ENCODE data around the gene TDG.

TDG gene

DNA sequence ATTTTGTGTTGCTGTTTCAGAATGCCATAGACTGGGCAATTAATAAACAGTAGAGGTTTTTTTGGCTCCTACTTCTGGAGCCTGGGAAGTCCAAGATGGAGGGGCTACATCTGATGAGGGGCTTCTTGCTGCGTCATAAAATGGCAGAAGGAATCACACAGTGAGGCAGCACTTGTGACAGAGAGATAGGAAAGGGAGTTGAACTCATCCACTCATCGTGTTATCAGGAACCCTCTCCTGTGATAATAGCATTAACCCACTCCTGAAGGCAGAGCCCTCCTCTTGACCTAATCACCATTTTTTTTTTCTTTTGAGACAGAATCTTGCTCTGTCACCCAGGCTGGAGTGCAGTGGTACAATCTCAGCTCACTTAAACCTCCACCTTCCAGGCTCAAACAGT, 9.7 kb downstream of the TDG start:
- no peak for ATAC-seq
- TF ChIP-seq BACH2 (CRISPR knock-in tag; IDR thresholded peaks at IDR 0.05; ENCODE audit: borderline replicate concordance) (no peak), TCF4 (CRISPR knock-in tag; IDR thresholded peaks at IDR 0.05; ENCODE audit: borderline replicate concordance) (no peak), ZC3H10 (CRISPR knock-in tag; IDR thresholded peaks at IDR 0.05) (no peak), CSRNP3 (CRISPR knock-in tag; IDR thresholded peaks at IDR 0.05) (no peak), POU6F1 (CRISPR knock-in tag; IDR thresholded peaks at IDR 0.05; ENCODE audit: borderline replicate concordance, low read depth) (no peak), GLIS3 (CRISPR knock-in tag; IDR thresholded peaks at IDR 0.05) (no peak), TSHZ2 (CRISPR knock-in tag; IDR thresholded peaks at IDR 0.05) (no peak), ZNF70 (CRISPR knock-in tag; IDR thresholded peaks at IDR 0.05) (no peak), RARB (CRISPR knock-in tag; IDR thresholded peaks at IDR 0.05) (no peak), CREB5 (CRISPR knock-in tag; IDR thresholded peaks at IDR 0.05; ENCODE audit: low read depth) (no peak), CSDC2 (CRISPR knock-in tag; IDR thresholded peaks at IDR 0.05) (no peak), ISL1 (CRISPR knock-in tag; IDR thresholded peaks at IDR 0.05) (no peak), ZFP3 (CRISPR knock-in tag; IDR thresholded peaks at IDR 0.05) (no peak), ESRRG (CRISPR knock-in tag; IDR thresholded peaks at IDR 0.05) (no peak), SNAI2 (CRISPR knock-in tag; IDR thresholded peaks at IDR 0.05) (no peak), ZFP30 (CRISPR knock-in tag; IDR thresholded peaks at IDR 0.05) (no peak), OSR1 (CRISPR knock-in tag; IDR thresholded peaks at IDR 0.05) (no peak), ZNF8 (CRISPR knock-in tag; IDR thresholded peaks at IDR 0.05) (no peak)
- TF ChIP-seq, protein P1, sequence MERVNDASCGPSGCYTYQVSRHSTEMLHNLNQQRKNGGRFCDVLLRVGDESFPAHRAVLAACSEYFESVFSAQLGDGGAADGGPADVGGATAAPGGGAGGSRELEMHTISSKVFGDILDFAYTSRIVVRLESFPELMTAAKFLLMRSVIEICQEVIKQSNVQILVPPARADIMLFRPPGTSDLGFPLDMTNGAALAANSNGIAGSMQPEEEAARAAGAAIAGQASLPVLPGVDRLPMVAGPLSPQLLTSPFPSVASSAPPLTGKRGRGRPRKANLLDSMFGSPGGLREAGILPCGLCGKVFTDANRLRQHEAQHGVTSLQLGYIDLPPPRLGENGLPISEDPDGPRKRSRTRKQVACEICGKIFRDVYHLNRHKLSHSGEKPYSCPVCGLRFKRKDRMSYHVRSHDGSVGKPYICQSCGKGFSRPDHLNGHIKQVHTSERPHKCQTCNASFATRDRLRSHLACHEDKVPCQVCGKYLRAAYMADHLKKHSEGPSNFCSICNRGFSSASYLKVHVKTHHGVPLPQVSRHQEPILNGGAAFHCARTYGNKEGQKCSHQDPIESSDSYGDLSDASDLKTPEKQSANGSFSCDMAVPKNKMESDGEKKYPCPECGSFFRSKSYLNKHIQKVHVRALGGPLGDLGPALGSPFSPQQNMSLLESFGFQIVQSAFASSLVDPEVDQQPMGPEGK (CRISPR knock-in tag; IDR thresholded peaks at IDR 0.05; ENCODE audit: borderline replicate concordance): no peak

DNA sequence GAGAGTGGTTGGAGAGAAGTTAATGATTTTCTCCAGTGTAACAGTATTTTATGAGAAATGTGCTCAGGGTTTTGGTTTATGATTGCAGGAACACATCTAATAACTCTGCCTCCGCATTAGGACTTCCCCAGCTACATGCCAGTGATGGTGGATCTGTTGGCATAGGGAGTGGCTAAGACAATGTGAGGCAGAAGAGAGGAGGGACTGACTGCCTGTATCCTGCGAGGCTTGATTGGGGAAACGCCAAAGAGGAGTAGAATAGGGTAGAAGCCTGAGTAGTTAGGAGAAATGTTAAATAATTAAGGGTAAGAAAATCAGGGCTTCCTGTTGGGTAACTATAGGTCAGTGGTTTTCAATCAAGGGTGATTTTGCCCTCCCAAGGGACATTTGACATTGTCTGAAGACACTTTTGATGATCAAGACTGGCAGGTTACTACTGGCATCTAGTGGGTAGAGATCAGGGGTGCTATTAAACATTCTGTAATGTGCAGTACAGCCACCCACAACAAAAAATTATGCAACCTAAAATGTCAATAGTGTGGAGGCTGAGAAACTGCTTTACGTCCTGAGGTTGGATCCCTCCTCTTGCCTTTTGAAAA, 12.8 kb downstream of the TDG start:
- TF ChIP-seq ZNF565 (CRISPR knock-in tag; conservative IDR thresholded peaks at IDR 0.05; ENCODE audit: low read depth) (no peak), ISL1 (CRISPR knock-in tag; IDR thresholded peaks at IDR 0.05) (no peak), ZNF70 (CRISPR knock-in tag; IDR thresholded peaks at IDR 0.05) (no peak), POU6F1 (CRISPR knock-in tag; IDR thresholded peaks at IDR 0.05; ENCODE audit: borderline replicate concordance, low read depth) (no peak), ESRRG (CRISPR knock-in tag; IDR thresholded peaks at IDR 0.05) (no peak), RARB (CRISPR knock-in tag; IDR thresholded peaks at IDR 0.05) (no peak), TSHZ2 (CRISPR knock-in tag; IDR thresholded peaks at IDR 0.05) (no peak), CSDC2 (CRISPR knock-in tag; IDR thresholded peaks at IDR 0.05) (no peak), TCF4 (CRISPR knock-in tag; IDR thresholded peaks at IDR 0.05; ENCODE audit: borderline replicate concordance) (no peak), OSR1 (CRISPR knock-in tag; IDR thresholded peaks at IDR 0.05) (no peak), ZNF8 (CRISPR knock-in tag; IDR thresholded peaks at IDR 0.05) (no peak)
- TF ChIP-seq, protein P1 (CRISPR knock-in tag; IDR thresholded peaks at IDR 0.05; ENCODE audit: borderline replicate concordance): no peak

More for the DNA sequence above, 12.8 kb downstream of the TDG start:
- no peak for ATAC-seq

Measured in SK-N-SH treated with all-trans-retinoic acid at 6 μM for 48 hours (cell line).